Loucy (cell line): ENCODE results near the gene DDX31.

Source experiments
- EZH2phosphoT487 ChIP-seq: fragments of 200-600 bp; IDR thresholded peaks from 2 replicates; pipeline ENCODE4 v1.6.1; 2018; ENCODE audit warnings: antibody characterized with exemption, mild to moderate bottlenecking, moderate library complexity, borderline replicate concordance
- TF ChIP-seq, protein P1 (sequence below): fragments of 200-600 bp; sonication (generic); conservative IDR thresholded peaks from 2 replicates; pipeline ENCODE4 v1.5.1; 2014; ENCODE audit warnings: mild to moderate bottlenecking, antibody characterized with exemption, low read length

DNA sequence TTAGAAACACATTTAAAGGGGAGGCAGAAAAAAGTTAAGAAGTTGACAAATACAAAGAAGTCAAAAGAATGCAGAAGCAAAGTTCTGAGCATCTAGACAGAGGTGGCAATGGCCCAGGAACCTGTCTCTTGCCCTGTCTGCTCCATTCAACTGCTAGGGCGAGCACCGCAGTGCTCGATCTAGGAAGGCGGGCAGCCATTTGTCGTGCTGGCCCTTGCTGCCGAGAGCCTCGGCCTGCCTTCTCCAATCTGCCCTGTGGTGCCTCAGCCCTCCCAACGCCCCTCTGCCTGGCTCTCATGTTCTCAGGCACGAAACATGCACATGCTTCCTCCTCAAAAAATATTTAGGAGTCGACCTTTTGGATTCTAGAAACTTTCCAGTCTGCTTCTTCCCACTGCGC, 42.2 kb downstream of the DDX31 start:
- TF ChIP-seq, protein P1, sequence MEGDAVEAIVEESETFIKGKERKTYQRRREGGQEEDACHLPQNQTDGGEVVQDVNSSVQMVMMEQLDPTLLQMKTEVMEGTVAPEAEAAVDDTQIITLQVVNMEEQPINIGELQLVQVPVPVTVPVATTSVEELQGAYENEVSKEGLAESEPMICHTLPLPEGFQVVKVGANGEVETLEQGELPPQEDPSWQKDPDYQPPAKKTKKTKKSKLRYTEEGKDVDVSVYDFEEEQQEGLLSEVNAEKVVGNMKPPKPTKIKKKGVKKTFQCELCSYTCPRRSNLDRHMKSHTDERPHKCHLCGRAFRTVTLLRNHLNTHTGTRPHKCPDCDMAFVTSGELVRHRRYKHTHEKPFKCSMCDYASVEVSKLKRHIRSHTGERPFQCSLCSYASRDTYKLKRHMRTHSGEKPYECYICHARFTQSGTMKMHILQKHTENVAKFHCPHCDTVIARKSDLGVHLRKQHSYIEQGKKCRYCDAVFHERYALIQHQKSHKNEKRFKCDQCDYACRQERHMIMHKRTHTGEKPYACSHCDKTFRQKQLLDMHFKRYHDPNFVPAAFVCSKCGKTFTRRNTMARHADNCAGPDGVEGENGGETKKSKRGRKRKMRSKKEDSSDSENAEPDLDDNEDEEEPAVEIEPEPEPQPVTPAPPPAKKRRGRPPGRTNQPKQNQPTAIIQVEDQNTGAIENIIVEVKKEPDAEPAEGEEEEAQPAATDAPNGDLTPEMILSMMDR, result no peak
- TF ChIP-seq EZH2phosphoT487, result no peak
